Measurements from ENCODE around the gene ADH4.

The ADH4 gene

DNA sequence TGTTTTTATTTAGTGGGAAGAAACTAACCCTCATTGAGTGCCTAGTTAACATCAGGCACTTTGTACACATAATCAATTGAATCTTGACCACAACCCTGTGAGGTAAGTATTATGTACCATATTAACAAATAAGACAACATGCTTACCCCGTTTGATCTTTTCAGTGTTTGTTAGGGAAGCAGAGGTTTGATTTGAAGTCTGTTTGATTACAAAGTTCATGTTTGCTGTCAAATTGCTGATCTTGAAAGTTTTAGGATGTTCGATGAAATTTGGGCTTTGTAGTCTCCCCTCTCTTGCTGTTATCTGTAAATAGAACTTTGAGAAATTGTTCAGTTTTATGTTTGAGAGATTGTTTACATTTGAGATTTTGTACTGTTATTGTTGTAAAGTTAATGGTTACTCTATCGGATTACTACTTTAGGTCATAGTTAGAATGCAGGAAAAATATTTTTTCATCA, 13.4 kb upstream of the ADH4 start:
- no peak for TF ChIP-seq CTCF (IDR thresholded peaks at IDR 0.05; ENCODE audit: unreplicated experiment in 3 of 3)
- Mint-ChIP-seq H3K36me3 (ENCODE audit: low read depth) (peaks cover 4% of the 10 kb centered on the region), H3K27me3 (ENCODE audit: low read depth) (no peaks in the 10 kb centered on the region), H3K4me1 (no peaks in the 10 kb centered on the region), H3K27ac (peak overlapping the region in 2 of 3 experiments; percentile 28 to 51), H3K9me3 (peaks cover 3% of the 10 kb centered on the region), H3K4me3 (no peak overlapping the region)

- no peak for TF ChIP-seq CTCF (IDR thresholded peaks at IDR 0.05; ENCODE audit: unreplicated experiment in 3 of 3)
- Mint-ChIP-seq H3K4me3 (no peak overlapping the region), H3K27me3 (ENCODE audit: low read depth) (no peaks in the 10 kb centered on the region), H3K36me3 (ENCODE audit: low read depth) (peaks cover 4% of the 10 kb centered on the region), H3K9me3 (peaks cover 3% of the 10 kb centered on the region), H3K27ac (peak overlapping the region in 1 of 3 experiments; percentile 51), H3K4me1 (no peaks in the 10 kb centered on the region)
These were observed 12.9 kb upstream of the ADH4 start for GRCh38 chr4:99156992-99157391.

- Mint-ChIP-seq H3K27ac (no peak overlapping the region), H3K9me3 (peaks cover 12% of the 10 kb centered on the region), H3K4me3 (no peak overlapping the region), H3K36me3 (ENCODE audit: low read depth) (peaks cover 13% of the 10 kb centered on the region), H3K27me3 (ENCODE audit: low read depth) (no peaks in the 10 kb centered on the region), H3K4me1 (no peaks in the 10 kb centered on the region)
- TF ChIP-seq CTCF (IDR thresholded peaks at IDR 0.05; ENCODE audit: unreplicated experiment in 3 of 3): no peak
These were observed 10.7 kb upstream of the ADH4 start for GRCh38 chr4:99154658-99155342.

GRCh38 chr4:99151995-99152394, 7.9 kb upstream of the ADH4 start:
- H3K4me3 Mint-ChIP-seq: no peak overlapping the region
- H3K27me3 Mint-ChIP-seq (ENCODE audit: low read depth): no peaks in the 10 kb centered on the region
- peaks cover 12% of the 10 kb centered on the region for H3K9me3 Mint-ChIP-seq
- peaks cover 13% of the 10 kb centered on the region for H3K36me3 Mint-ChIP-seq (ENCODE audit: low read depth)
- no peak overlapping the region for H3K27ac Mint-ChIP-seq
- H3K4me1 Mint-ChIP-seq: no peaks in the 10 kb centered on the region
- TF ChIP-seq CTCF (IDR thresholded peaks at IDR 0.05; ENCODE audit: unreplicated experiment in 3 of 3): no peak

- Mint-ChIP-seq H3K27ac (no peak overlapping the region), H3K4me3 (no peak overlapping the region), H3K27me3 (ENCODE audit: low read depth) (no peaks in the 10 kb centered on the region), H3K9me3 (peaks cover 12% of the 10 kb centered on the region), H3K4me1 (no peaks in the 10 kb centered on the region), H3K36me3 (ENCODE audit: low read depth) (peaks cover 13% of the 10 kb centered on the region)
- TF ChIP-seq CTCF (IDR thresholded peaks at IDR 0.05; ENCODE audit: unreplicated experiment in 3 of 3): no peak
These were observed 7.4 kb upstream of the ADH4 start for GRCh38 chr4:99151452-99151851.

- H3K4me1 Mint-ChIP-seq: no peaks in the 10 kb centered on the region
- H3K4me3 Mint-ChIP-seq: no peak overlapping the region
- H3K36me3 Mint-ChIP-seq (ENCODE audit: low read depth): peaks cover 11% of the 10 kb centered on the region
- TF ChIP-seq CTCF (IDR thresholded peaks at IDR 0.05; ENCODE audit: unreplicated experiment in 3 of 3): no peak
- H3K9me3 Mint-ChIP-seq: peaks cover 11% of the 10 kb centered on the region
- H3K27ac Mint-ChIP-seq: no peak overlapping the region
- no peaks in the 10 kb centered on the region for H3K27me3 Mint-ChIP-seq (ENCODE audit: low read depth)
These were observed 5.4 kb upstream of the ADH4 start for GRCh38 chr4:99149426-99150019.
